GM13976 (cell line): ENCODE results near the gene EXOG.

Experiments
- DNase-seq: peaks from one replicate; pipeline ENCODE4 v3.0.0; 2012; ENCODE audit warnings: low spot score
- CTCF ChIP-seq: IDR thresholded peaks from 2 replicates; pipeline ENCODE4 v1.5.1; 2012; ENCODE audit warnings: borderline replicate concordance, mild to moderate bottlenecking; ENCODE audit not compliant: insufficient read depth; ENCODE audit errors: extremely low read depth, missing control alignments, control extremely low read depth
- in situ Hi-C: fragments of 300-500 bp; cut with MboI; formaldehyde crosslinking; loops from one replicate; pipeline ENCODE4 v1.12.0; 2022; ENCODE audit warnings: low sequenced_read_pairs, mixed read lengths, inconsistent platforms; ENCODE audit not compliant: unreplicated experiment

The EXOG gene

GRCh38 chr3:38552364-38552763, 56.2 kb downstream of the EXOG start:
- in situ Hi-C loops: no loop called here
- DNase-seq: no peak
- no peak for TF ChIP-seq CTCF

DNA sequence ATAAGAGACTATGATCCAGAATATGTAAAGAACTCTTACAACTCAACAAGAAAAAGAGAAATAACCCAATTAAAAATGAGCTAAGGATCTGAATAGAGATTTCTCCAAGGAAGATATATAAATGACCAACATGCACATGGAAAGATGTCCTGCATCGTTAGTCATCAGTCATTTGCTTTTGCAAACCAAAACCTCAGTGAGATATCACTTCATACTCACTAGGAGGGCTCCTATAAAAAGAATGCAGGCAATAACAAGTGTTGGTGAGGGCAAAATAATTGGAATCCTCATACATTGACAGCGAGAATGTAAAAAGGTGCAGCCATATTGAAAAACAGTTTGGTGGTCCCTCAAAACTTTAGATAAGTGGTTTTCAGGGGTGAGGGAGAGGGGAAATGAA, 56.9 kb downstream of the EXOG start:
- TF ChIP-seq CTCF: no peak
- no peak for DNase-seq
- in situ Hi-C loops: no loop called here

DNA sequence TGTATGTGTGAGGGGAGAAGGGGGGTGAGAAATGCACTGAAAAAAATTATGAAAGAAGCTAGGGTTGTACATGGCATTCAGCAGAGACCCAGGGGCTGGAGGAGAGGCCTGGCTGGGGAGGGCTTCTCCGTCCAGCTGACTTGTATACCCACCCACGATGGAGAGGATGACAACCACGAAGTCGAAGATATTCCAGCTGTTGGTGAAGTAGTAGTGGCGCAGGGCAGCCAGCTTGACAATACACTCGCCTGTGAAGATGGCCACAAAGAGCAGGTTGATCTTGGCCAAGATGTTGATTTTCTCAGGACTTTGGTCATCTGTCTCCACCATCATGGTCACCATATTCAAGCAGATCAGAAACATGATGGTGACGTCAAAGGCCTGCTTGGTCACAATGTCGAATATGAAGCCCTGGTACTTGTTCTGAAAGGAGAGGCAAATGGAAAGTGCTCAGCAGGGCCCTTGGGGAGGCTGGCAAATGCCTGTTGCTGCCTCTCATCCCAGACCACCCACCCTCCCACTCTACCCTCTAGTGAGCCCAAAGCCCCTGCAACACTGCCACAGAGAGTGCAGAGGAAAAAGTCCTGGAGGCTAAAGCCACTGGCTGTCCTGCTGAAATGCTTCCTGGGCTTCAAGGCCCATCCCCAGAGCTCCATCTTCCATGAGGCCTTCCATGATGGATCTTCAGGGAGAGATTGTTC, 58.1 kb downstream of the EXOG start:
- no peak for DNase-seq

DNA sequence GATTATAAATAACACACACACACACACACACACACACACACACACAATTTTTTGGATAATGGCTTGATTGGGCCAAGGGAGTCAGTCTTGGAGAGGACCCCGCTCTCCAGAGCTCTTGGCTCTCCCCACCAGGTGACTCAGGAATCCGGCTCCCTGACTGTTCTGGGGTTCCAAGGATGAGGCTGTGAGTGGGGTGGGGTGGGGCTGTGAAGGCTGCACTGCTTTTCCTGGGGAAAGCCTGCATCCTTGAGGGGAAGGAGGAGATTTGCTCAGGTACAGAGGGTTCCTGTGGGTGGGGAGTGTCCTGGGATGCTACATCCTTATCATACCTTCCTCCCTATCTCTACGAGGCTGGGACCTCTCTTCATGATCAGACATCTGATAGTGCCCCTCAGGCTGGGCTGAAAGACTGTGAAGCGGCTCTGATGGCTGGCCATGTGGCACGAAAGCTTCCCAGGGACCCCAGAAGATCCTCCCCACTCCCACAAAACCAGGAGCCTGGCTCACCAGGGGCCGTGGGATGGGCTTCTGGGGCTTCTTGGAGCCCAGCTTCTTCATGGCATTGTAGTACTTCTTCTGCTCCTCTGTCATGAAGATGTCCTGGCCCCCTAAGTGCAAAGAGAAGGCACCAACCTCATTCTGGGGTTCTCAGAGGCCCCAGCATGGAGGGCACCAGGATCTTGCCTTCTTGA, 59.2 kb downstream of the EXOG start:
- in situ Hi-C loops: no loop called here
- no peak for TF ChIP-seq CTCF
- no peak for DNase-seq

More for the DNA sequence above, 58.1 kb downstream of the EXOG start:
- in situ Hi-C loops: no loop called here
- TF ChIP-seq CTCF: no peak

DNA sequence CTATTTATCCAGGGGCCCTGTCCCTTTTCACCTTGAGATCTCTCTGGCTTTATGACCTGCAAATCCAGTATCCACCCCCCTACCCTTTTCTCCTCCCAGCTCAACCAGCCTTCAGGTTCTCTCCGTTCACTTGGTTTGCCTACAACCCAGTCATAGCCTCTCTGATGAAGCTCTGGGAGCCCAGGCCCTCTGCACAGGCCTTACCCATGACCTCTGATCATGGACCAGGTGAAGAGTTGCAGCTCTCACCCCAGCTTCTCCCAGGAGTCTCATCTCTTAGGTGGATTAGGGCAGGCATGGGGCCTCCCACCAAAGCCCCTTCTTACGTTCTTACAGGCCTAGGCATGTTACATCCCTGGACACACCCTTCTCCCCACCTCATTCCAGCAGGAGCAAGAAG, 59.8 kb downstream of the EXOG start:
- DNase-seq: no peak
- in situ Hi-C loops: no loop called here

More for the DNA sequence above, 59.8 kb downstream of the EXOG start:
- TF ChIP-seq CTCF: no peak
